GM19035 (cell line): ENCODE results near the gene IQGAP2.
"Not testable (repeated sequence)": the region's sequence is repeated elsewhere in the genome, so short reads cannot be mapped to it uniquely, and the experiment has no call there.

Experiments
- ATAC-seq: cut with Tn5 transposase; IDR thresholded peaks from one replicate; pipeline ENCODE4 v1.9.1; 2021; ENCODE audit not compliant: unreplicated experiment

Gene IQGAP2

DNA sequence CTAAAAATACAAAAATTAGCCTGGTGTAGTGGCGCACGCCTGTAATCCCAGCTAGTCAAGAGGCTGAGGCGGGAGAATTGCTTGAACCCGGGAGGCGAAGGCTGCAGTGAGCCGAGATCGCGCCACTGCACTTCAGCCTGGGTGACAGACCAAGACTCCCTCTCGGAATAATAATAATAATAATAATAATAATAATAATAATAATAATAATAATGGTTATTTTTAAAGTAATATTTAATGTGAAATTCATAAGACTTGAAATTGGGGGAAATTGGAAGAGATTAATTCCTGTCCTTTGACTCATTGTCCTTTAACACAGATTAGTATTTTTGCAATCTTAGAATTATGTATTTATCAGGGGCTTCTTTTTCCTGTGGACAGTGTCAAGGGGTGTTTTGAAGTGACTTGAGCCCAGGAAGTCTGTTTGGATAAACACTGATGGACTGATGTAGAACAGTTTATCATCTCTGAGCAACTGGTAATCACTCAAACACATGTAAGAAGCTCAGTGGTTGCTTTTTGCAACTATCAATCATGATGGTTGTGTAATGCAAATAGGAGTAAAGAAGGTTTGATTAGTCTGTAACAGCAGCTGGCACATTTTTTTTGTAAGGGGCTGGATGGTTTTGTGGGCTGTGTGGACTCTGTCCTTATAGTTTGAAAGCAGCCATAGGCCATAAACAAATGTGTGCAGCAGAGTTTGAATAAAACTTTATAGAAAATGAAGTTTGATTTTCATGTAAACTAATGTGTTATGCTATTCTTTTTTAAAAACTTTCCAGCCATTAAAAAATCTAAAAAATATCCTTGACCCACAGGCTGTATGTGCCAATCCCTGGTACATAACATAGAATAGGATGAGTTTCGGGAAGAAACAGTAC lies 126.6 kb downstream of the IQGAP2 start:
- ATAC-seq, result no peak

DNA sequence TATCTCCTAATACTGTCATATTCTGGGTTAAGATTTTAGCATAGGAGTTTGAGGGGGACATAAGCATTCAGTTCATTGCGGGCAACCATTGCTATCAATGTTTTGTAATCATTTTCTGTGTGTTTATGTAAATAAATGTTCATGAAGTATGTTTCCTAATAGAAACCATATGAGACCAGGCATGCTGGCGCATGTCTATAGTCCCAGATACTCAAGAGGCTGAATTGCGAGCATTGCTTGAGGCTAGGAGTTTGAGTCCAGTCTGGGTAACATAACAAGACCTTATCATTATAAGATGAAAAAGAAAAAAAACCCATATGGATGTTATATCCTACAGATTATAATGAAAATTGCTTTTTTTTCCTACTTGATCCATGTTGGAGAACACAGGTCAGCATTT lies 129.0 kb downstream of the IQGAP2 start:
- ATAC-seq, result no peak

DNA sequence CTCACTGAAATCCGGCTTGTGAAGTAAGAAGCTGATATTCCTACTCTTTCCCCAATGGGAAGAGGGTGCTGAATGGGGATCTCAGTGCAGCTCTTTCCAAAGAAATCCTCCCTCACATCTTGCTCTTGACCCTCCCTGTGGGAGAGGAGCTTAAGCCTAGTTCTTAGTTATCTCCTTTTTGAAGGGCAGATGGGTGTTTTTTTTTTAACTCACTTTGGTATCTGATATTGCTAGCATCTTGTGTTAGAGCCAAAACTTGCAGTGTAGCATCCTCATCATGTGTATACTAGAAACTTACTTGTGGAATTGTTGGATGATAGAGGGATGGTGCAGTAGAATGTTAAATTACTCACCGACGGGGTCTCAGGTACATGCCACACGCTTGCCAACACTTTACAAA lies 129.9 kb downstream of the IQGAP2 start:
- ATAC-seq, result no peak

DNA sequence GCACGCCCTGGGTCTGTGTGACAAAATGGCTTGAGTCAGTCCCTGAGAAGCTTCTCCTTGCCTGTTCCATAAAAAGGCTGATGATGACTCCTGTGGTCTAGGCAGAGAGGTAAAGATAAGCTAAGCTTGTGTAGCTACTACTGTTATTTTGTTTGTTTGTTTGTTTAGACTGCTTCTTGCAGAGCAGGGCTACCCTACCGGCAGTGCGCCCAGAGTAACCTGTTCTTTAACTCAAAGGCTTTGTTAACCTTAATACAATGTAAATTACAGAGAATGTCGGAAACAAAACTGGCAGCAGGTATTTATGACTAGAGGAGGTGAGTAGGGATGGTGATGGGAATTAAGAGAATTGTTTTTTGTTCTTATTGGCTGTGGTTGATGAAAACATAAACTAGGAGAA lies 132.5 kb downstream of the IQGAP2 start:
- no peak for ATAC-seq

DNA sequence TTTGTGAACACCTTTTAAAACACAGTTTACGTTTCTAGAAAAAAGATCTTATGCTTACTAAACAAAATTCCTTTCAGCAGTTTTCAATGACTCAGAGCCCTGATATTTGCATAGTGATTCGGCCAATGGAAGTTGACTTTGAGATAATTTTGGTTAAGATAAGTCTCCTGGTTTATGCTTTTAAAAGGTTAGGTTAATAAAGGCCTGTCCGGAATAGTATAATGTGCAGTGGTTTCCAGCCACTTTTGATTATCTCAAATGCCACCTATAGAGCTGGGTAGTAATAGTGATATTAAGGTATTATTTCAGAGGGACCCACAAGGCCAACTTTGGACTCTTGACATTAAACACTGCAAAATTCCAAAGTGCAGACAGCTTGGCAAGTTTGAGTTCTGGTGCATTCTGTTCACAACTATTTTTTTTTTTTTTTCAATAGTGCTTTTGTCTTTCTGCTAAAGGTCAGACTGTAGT lies 134.0 kb downstream of the IQGAP2 start:
- ATAC-seq, result no peak

DNA sequence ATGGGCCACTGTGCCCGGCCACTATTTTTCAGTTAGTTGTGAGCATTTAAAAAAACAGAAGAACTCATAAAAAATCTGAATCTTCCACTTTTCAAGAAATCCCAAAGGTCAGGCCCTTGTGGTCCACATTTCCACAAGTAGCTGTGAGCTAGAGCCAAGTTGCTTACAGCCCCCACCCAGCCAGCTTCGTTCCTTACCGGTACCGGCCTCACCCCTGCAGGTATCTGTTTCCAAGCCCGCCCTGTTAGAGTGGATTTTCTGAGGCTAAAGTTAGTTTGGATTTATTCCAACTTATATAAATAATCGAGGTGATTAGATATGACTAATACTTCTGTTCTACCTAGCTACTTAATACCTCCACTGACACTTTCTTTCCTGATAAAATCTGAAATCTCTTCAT lies 139.2 kb downstream of the IQGAP2 start:
- ATAC-seq, result no peak

DNA sequence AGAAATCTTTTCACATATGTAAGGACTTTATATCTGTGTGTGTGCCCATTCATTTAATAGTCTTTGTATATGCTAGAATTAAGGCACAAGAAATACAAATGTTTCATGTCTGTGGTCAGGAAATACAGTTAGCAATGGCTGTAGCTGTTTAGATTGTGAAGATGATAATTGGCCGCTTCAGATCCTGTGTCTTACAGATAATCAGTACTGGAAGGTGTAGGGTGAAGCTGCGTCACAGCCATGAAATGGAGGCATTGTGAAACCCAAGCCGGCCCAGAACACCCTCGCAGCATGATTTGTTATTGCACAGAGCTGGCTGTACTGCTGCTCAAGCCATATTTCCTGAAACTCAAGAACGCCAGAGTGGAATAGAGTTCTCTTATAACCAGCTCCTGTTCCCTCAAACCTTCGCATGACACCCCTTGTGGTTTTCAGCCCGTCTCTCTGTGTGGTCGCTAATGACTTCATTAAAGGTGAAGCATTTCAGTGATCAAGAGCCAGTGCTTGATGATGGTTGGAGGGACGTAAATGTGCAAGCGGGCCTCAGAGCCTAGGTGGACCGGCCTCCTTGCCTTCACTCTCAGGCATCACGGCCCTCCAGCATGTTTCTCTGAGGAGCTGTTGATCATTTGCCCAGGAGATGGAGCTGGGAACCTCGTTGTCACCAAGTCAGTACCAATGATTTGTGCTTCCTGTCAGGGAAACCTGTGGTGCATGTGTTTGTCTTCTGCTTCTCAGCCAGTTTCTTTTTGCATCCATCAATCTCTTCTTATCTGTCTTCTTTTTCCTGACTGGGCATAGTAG lies 140.0 kb downstream of the IQGAP2 start:
- no peak for ATAC-seq

DNA sequence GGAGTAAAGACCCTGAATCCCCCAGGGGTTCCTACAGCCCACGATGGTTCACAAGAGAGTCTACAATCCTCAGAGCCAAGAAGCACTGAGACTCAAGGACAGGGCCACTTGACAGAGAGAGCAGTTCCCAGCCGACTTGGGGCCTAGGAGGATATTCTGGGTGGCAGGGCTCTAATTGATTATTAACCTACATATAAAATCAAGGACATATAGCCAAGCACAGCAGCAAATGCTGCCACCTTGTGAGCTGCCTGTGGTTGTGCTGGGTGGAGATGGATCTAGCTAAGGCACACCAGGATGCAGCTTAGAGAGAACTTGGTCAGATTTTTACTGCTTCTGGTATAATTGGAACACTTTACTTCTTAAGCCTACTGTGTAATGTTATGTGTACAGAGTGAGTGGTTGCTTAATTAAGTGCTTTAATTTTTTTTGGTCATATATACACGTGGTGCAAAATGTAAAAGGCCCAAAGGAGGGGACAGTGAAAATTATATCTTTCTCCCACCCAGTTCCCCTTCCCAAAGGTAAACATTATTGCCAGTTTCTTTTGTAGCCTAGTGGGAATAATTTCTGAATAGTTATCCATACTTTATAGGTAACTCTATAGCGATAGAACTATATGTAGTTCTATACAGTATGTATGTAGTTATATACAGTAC lies 141.3 kb downstream of the IQGAP2 start:
- ATAC-seq, result no peak

DNA sequence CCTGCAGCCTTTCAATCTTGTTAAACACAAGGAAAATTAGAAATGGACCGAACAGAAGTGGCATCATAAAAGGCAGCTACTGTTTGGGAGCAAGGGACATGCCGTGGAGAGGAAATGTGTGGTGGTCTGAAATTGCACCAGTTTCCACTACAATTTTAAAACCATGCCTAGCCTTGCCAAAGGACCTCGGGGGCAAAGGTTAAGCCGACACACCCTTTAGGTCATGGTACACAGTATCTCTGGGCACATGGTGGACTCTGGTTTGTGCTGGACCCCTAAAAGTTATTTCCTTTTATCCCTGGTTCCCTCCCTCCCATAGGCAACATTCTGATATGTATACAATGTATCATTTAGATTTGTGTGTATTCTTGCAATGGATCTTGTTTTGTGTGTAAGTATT lies 142.1 kb downstream of the IQGAP2 start:
- ATAC-seq, result no peak

DNA sequence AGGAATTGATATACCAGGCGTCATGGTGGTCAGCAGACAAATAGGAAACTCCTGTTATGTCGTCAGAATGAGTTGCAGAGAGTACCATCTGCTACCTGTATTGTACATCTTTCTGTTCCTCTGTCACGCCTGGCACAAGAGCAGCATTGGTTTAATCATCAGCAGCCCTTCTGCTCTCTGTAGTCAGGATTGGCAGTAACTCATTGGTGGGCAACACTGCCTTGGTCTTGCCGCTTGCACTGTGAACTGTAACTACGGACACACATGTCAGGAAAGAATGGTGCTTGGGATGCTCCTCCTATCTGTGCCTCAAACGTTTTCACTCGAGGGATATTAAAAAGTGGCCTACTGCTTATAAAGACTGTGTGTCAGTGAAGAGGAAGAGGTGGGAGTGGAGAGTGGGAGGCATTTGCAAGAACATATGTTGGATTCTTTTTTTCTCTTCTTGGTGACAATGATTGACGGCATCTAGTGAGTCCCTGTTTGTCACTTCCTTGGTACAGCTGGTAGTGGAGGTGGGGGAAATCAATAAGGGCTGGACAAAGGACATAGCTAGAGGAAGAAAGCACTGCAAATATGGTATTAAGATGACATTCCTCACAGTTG lies 143.5 kb downstream of the IQGAP2 start:
- no peak for ATAC-seq

DNA sequence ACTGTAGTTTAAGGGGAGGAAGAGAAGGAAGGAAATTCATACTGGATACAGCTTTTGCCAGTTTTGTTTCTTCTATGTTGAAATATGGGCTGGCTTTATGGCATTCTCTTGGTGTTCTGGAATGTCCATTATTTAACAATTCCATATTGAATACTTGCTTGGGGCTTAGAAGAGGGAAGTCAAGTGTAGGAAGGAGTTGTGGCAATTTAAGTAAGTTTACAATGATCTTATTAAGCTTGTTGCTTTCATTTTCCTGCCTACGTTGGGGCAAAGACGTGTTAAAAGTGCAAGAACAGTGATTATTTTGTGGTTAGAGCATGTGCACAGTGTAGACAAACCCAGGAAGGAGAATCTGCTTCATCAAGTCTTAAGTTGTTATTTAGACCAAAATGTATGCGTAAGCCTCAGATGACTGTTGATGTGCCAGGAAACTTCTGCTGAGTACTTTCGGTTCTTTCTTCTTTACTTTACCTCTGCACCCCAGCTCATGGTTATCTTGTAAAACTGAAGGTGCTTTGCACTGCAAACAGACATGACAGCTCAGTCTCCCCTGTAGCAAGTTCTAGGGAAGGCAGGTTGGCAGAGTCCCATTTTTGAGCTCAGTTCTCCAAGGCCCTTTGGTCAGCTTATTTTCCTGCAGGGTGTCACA lies 144.3 kb downstream of the IQGAP2 start:
- ATAC-seq, result peak; percentile 80

DNA sequence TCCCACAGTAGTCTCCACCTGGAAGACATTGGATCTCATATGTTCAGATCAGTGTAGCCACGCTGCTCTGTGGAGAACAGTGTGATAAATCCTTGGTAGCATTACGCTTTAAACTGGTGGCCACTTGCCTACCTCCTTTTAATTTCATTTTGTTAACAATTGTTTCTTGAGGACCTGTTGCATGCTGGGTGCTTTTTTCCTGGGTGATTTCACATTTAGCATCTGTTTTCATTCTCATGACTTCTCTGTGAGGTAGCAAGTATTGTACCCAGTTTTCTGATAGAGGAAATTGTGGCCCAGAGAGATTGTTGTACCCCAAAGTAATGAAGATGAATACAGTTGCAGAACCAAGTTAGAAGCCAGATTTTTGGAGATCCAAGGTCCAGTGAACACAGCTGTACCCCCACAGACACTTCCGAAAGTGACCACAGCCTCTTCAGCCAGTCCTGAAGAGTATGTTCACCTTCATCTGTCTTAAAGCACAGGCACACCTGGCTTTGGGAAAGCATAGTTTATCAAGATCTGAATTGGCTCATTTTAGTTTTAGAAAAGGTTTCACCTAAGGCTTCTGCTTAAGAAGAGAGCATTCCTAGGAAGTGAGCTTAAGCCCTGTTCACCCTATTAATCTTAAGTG lies 144.9 kb downstream of the IQGAP2 start:
- no peak for ATAC-seq

DNA sequence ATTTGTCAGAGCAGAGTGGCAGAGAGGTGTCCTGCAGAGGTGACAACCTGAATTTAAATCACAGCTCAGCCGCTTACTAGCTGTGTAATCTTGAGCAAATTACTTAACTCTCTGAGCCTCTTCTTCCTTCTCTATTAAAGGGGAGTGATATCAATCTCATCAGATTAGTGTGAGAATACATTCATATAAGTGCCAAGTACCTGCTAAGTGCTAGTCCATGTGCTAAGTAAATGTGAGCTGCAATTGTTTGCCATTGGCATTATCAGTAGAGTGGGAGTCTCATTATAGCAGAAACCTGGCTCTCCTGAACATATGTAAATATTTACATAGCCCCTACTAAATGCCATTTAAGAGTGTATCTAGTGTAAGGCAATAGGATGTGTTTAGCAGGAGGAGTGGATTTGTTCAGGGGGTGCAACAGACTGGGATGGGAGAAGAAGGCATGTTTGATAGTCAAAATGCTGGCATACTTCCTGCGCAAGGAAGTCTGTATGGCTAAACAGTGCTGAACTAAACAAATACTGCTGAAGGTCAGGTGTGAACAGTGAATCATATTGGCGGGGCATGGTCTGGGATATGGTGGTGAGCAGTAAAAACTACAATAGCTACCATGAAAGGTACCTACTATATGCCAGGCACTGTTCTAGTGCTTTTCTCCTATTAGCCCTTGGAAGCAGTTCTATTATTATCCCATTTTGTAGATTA lies 145.6 kb downstream of the IQGAP2 start:
- no peak for ATAC-seq

DNA sequence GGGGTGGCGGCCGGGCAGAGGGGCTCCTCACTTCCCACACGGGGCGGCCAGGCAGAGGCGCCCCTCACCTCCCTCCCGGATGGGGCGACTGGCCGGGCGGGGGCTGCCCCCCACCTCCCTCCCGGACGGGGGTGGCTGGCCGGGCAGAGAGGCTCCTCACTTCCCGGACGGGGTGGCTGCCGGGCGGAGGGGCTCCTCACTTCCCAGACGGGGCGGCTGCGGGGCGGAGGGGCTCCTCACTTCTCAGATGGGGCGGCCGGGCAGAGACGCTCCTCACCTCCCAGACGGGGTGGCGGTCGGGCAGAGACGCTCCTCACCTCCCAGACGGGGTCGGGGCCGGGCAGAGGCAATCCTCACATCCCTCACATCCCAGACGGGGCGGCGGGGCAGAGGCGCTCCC lies 147.8 kb downstream of the IQGAP2 start:
- ATAC-seq, result not testable (repeated sequence)

DNA sequence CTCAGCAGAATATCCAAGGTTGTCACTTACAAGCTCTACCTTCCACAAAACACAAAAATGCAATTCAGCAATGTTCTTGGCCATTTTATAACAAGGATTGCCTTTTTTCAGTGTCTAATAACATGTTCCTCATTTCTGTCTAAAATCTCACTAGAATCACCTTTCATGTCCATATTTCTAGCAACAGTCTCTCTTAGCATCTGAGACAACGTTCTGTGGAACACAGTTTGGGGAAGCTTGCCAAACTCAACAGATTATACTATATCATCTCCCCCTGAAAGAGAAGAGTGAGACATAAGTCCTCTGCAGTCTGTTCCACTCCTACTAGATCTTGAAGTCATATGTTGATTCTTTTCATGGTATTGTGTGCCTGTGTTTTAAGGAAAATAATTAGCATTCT lies 149.5 kb downstream of the IQGAP2 start:
- no peak for ATAC-seq

DNA sequence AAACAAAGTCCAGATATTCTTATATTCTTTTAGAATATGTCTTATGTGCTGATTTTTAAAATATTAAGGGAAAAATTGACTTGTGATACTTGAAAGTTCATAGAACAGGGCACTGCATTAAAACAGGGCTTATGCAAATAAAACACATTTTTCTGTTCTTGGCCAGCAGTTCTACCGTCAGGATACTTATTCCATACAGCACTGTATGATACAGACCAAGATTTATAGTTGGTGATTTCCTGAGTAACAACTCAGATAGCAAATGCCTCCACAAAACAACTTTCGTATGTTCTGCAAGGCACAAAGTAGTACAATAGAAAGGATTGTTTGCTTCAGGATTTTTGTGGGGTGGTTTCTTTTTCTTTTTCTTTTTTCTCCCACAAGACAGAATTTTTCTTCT lies 150.2 kb downstream of the IQGAP2 start:
- ATAC-seq, result no peak

DNA sequence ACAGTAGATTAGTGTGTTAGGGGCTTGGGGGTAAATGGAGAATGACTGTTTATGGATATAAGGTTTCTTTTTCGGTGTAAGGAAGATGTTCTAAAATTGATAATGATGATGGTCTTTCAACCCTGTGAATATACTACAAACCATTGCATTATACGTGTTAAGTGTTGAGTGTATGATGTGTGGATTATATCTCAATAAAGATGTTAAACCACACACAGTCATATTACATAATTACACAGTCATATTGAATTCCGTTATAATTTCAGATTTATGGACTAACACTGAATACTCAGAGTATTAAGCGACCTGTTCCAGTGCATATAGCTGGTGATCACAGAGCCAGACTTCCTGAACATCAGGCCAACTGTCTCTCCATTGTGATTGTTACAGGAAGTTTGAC lies 152.0 kb downstream of the IQGAP2 start:
- no peak for ATAC-seq

DNA sequence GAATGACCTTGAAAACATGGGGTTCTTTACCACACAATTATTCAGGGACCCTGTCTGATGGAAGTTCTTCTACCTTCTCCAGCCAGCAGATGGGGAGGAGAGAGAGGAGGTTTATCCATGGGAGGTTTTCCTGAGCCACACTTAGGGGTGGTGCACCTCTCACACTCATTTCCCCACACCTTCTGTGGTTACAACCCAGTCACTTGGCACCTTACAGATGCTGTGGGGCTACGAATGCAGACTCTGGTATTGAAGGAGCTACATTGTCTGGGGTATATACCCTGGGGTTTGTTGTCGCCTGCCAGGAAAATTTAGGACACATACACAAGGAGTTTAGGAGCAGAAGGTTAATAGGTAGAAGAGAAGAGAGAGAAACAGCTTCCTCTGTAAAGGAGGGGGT lies 152.6 kb downstream of the IQGAP2 start:
- no peak for ATAC-seq

DNA sequence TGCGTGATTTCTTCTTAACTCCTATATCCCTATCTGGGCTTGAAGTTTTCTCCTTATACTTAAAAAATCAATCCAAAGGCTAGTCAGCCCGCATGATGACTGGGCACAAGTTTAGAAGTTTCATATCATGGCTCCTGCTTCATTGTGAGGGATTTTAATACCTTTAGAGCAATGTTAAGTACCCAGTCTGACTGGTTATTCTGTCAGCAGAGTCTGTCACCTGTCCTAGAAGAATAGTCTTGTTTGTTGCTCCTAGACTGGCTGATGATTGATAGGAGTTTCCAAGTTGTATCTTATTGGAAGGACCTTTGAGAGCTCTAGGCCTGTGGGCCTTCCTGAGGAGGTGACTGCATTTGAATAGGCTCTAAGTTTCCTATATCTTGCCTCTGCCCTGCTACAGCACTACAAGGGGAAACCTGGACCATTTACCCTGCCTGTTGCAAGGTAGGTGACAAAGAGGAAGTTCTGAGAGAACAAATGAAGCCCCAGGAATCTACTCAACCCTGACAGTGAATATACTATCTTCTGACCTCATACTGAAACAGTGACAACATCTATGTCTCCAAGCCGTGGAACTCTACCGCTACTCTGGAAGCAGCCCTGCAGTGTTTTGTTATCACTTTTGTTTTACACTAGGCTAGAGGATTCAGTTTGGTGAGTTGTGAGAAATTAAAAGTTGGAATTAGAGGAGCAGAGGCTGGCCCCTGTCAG lies 153.6 kb downstream of the IQGAP2 start:
- peak; percentile 91 for ATAC-seq
